Loucy (cell line): ENCODE results near the gene RPP25L.
A peak's percentile ranks its signal among the peaks of the same experiment; 100 is the strongest.
"Not testable (repeated sequence)": the region's sequence is repeated elsewhere in the genome, so short reads cannot be mapped to it uniquely, and the experiment has no call there.

Source experiments
- H2AFZ ChIP-seq: fragments of 200-600 bp; sonication (generic); 2 replicates; pipeline ENCODE4 v1.6.0; 2016; ENCODE audit warnings: antibody characterized with exemption, mild to moderate bottlenecking, low read length, moderate library complexity
- H3F3A ChIP-seq: fragments of 200-600 bp; 2 replicates; pipeline ENCODE4 v1.6.0; 2016; ENCODE audit warnings: antibody characterized with exemption, low read depth, mild to moderate bottlenecking
- H3K27me3 ChIP-seq: fragments of 200-600 bp; sonication (generic); 2 replicates; pipeline ENCODE4 v1.6.1; 2014; ENCODE audit warnings: low read length, mild to moderate bottlenecking; ENCODE audit not compliant: insufficient read depth, poor library complexity, severe bottlenecking
- H3K36me3 ChIP-seq: fragments of 200-600 bp; sonication (generic); 2 replicates; pipeline ENCODE4 v1.6.1; 2016; ENCODE audit warnings: low read length; ENCODE audit not compliant: insufficient read depth
- H3K4me1 ChIP-seq: fragments of 200-600 bp; sonication (generic); 2 replicates; pipeline ENCODE4 v1.5.1; 2014; ENCODE audit warnings: low read length, mild to moderate bottlenecking; ENCODE audit not compliant: insufficient read depth, poor library complexity, severe bottlenecking
- H3K4me2 ChIP-seq: fragments of 200-600 bp; sonication (generic); 2 replicates; pipeline ENCODE4 v1.6.0; 2014; ENCODE audit warnings: antibody characterized with exemption, low read length, low read depth, mild to moderate bottlenecking; ENCODE audit not compliant: poor library complexity, severe bottlenecking
- H3K4me3 ChIP-seq: fragments of 200-600 bp; sonication (generic); 2 replicates; pipeline ENCODE4 v1.5.1; 2014; ENCODE audit warnings: low read length, mild to moderate bottlenecking, mixed read lengths; ENCODE audit not compliant: poor library complexity, severe bottlenecking
- H3K79me2 ChIP-seq: fragments of 200-600 bp; sonication (generic); 2 replicates; pipeline ENCODE4 v1.6.1; 2014; ENCODE audit warnings: low read length; ENCODE audit not compliant: insufficient read depth
- H3K9ac ChIP-seq: fragments of 200-600 bp; sonication (generic); 2 replicates; pipeline ENCODE4 v1.6.0; 2014; ENCODE audit warnings: mild to moderate bottlenecking, low read depth, low read length, moderate library complexity; ENCODE audit not compliant: poor library complexity, severe bottlenecking
- H3K9me2 ChIP-seq: fragments of 200-600 bp; sonication (generic); replicated peaks from 2 replicates; pipeline ENCODE4 v1.6.1; 2016; ENCODE audit warnings: low read depth, low read length, mixed read lengths
- H3K9me3 ChIP-seq: fragments of 200-600 bp; sonication (generic); 2 replicates; pipeline ENCODE4 v1.6.1; 2014; ENCODE audit warnings: mild to moderate bottlenecking, antibody characterized with exemption, low read length, low read depth; ENCODE audit not compliant: insufficient read depth
- H4K20me1 ChIP-seq: fragments of 200-600 bp; sonication (generic); 2 replicates; pipeline ENCODE4 v1.6.0; 2014; ENCODE audit warnings: antibody characterized with exemption, low read length, mild to moderate bottlenecking; ENCODE audit not compliant: insufficient read depth, poor library complexity, severe bottlenecking
- EZH2phosphoT487 ChIP-seq: fragments of 200-600 bp; IDR thresholded peaks from 2 replicates; pipeline ENCODE4 v1.6.1; 2018; ENCODE audit warnings: antibody characterized with exemption, mild to moderate bottlenecking, moderate library complexity, borderline replicate concordance
- TF ChIP-seq, protein P1 (sequence below): fragments of 200-600 bp; sonication (generic); conservative IDR thresholded peaks from 2 replicates; pipeline ENCODE4 v1.5.1; 2014; ENCODE audit warnings: mild to moderate bottlenecking, antibody characterized with exemption, low read length

Gene RPP25L

DNA sequence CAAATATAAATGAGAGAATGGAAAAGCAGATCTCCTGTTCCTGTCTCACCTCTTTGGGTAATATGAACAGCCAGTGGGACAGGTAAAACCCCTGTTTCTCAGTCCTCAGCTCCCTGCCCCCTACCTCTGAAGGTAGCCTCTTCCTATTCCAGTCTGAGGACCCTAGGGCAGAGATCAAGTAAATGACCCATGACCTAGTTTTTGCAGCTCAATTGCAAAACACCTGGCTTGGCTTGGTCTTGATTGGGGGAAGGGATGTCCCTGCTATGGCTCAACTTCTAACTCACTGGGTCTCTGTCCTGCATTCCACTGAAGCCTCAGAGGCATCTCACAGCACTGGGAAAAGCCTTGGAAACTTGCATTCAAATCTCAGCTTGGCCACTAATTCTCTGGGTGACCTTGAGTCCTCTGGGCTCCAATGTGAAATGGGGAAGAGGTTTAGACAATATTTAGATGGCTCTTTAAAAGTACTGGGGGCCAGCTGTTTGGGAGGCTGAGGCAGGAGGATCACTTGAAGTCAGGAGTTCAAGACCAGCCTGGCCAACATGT, 32.9 kb upstream of the RPP25L start:
- Histone ChIP-seq H3K9ac (no peak overlapping the region), H3K4me3 (no peak overlapping the region)

DNA sequence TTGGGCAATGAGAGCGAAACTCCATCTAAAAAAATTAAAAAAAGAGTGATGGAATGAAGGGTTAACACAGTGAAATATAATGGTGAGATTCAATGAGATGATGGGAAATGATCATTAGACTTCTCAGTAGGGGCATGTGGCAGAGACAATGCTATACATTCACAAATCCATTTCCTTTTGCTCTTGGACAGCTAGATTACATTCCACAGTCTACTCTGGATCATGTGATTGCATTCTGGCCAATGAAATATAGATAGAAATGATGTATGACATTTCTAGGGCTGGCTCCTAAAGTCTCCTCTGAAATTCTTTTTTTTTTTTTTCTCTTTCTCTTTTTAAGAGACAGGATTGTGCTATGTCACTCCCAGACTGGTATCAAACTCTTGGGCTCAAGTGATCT, 30.8 kb upstream of the RPP25L start:
- H3F3A ChIP-seq = no peaks in the 10 kb centered on the region
- H2AFZ ChIP-seq = no peak overlapping the region
- peaks cover 4% of the 10 kb centered on the region for H4K20me1 ChIP-seq
- H3K9ac ChIP-seq = no peak overlapping the region
- TF ChIP-seq EZH2phosphoT487 = no peak
- TF ChIP-seq, protein P1, sequence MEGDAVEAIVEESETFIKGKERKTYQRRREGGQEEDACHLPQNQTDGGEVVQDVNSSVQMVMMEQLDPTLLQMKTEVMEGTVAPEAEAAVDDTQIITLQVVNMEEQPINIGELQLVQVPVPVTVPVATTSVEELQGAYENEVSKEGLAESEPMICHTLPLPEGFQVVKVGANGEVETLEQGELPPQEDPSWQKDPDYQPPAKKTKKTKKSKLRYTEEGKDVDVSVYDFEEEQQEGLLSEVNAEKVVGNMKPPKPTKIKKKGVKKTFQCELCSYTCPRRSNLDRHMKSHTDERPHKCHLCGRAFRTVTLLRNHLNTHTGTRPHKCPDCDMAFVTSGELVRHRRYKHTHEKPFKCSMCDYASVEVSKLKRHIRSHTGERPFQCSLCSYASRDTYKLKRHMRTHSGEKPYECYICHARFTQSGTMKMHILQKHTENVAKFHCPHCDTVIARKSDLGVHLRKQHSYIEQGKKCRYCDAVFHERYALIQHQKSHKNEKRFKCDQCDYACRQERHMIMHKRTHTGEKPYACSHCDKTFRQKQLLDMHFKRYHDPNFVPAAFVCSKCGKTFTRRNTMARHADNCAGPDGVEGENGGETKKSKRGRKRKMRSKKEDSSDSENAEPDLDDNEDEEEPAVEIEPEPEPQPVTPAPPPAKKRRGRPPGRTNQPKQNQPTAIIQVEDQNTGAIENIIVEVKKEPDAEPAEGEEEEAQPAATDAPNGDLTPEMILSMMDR = no peak
- no peaks in the 10 kb centered on the region for H3K36me3 ChIP-seq
- no peaks in the 10 kb centered on the region for H3K27me3 ChIP-seq
- no peaks in the 10 kb centered on the region for H3K9me3 ChIP-seq
- no peak overlapping the region for H3K4me3 ChIP-seq
- no peak overlapping the region for H3K4me2 ChIP-seq
- peaks cover 7% of the 10 kb centered on the region for H3K79me2 ChIP-seq
- no peaks in the 10 kb centered on the region for H3K9me2 ChIP-seq
- H3K4me1 ChIP-seq = peaks cover 17% of the 10 kb centered on the region

More for the DNA sequence above, 32.9 kb upstream of the RPP25L start:
- Histone ChIP-seq H2AFZ (no peak overlapping the region), H3K79me2 (peaks cover 24% of the 10 kb centered on the region), H3F3A (no peaks in the 10 kb centered on the region), H3K4me2 (no peak overlapping the region), H4K20me1 (peaks cover 16% of the 10 kb centered on the region), H3K27me3 (no peaks in the 10 kb centered on the region), H3K36me3 (peaks cover 10% of the 10 kb centered on the region; the same call in 1 of the 2 replicates), H3K4me1 (peaks cover 23% of the 10 kb centered on the region), H3K9me2 (no peaks in the 10 kb centered on the region), H3K9me3 (no peaks in the 10 kb centered on the region)
- TF ChIP-seq EZH2phosphoT487 = no peak
- TF ChIP-seq, protein P1 = no peak

DNA sequence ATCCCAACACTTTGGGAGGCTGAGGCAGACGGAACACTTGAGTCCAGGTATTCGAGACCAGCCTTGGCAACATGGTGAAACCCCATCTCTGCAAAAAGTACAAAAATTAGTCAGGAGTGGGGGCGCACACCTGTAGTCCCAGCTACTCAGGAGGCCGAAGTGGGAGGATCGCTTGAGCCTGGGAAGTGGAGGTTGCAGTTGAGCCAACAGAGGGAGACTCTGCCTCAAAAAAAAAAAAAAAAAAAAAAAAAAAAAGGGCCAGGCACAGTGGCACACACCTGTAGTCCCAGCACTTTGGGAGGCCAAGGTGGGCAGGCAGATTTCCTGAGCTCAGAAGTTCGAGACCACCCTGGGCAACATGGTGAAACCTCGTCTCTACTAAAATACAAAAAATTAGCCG, 27.4 kb upstream of the RPP25L start:
- not testable (repeated sequence) for H3F3A ChIP-seq, H3K36me3 ChIP-seq, H3K27me3 ChIP-seq, H3K4me2 ChIP-seq, H3K9me2 ChIP-seq, H3K4me3 ChIP-seq, H2AFZ ChIP-seq, H3K9ac ChIP-seq, H3K9me3 ChIP-seq
- H4K20me1 ChIP-seq = peaks cover 13% of the 10 kb centered on the region
- peaks cover 27% of the 10 kb centered on the region for H3K4me1 ChIP-seq
- H3K79me2 ChIP-seq = peaks cover 25% of the 10 kb centered on the region

DNA sequence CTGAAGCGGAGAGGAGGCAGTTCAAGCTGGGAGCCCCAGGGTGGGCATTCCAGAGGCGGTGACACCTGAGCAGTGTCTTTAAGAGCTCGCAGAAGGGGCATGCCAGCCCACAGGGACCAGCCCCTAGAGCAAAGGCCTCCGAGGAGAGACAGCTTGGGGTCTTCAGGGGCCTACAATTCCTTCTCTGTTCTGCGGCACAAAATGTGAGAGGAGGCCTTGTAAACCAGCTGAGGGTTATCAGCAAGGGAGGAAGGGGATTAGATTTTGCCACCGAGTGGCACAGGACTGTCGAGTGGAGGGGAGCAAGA, 26.2 kb upstream of the RPP25L start:
- TF ChIP-seq, protein P1 = no peak
- no peak for TF ChIP-seq EZH2phosphoT487
- Histone ChIP-seq H2AFZ (peak overlapping the region; percentile 75), H3K4me1 (peaks cover 27% of the 10 kb centered on the region), H3K4me2 (peak overlapping the region; percentile 91), H3K9me2 (no peaks in the 10 kb centered on the region), H4K20me1 (peaks cover 13% of the 10 kb centered on the region), H3K27me3 (no peaks in the 10 kb centered on the region), H3K79me2 (peaks cover 25% of the 10 kb centered on the region), H3K36me3 (no peaks in the 10 kb centered on the region), H3K9me3 (no peaks in the 10 kb centered on the region), H3K4me3 (peak overlapping the region; percentile 94), H3F3A (no peaks in the 10 kb centered on the region), H3K9ac (peak overlapping the region; percentile 75)
